SU-DHL-6 (cell line): ENCODE measurements around the gene SH3RF2.

ENCODE experiments used
- H2AFZ ChIP-seq: fragments of 200-600 bp; sonication (generic); 2 replicates; pipeline ENCODE4 v1.6.1; 2014; ENCODE audit warnings: low read depth, mild to moderate bottlenecking, moderate library complexity, mixed read lengths, antibody characterized with exemption, low read length; ENCODE audit not compliant: severe bottlenecking
- H3F3A ChIP-seq: fragments of 200-600 bp; shearing (Covaris generic); 2 replicates; pipeline ENCODE4 v1.6.0; 2016; ENCODE audit warnings: antibody characterized with exemption, mild to moderate bottlenecking; ENCODE audit not compliant: insufficient read depth
- H3K27ac ChIP-seq: fragments of 200-600 bp; sonication (generic); 2 replicates; pipeline ENCODE4 v1.5.1; 2016; ENCODE audit warnings: low read depth, mild to moderate bottlenecking, low read length, moderate library complexity, mixed read lengths
- H3K27me3 ChIP-seq: fragments of 200-600 bp; sonication (generic), shearing (Covaris generic); 2 replicates; pipeline ENCODE4 v1.6.0; 2014; ENCODE audit warnings: mild to moderate bottlenecking, low read length
- H3K36me3 ChIP-seq: fragments of 200-600 bp; sonication (generic); 2 replicates; pipeline ENCODE4 v1.6.1; 2014; ENCODE audit warnings: mild to moderate bottlenecking, low read length, mixed read lengths
- H3K4me2 ChIP-seq: fragments of 300-600, 200-600 bp; shearing (Covaris generic), sonication (generic); 2 replicates; pipeline ENCODE4 v1.6.0; 2014; ENCODE audit warnings: low read length, low read depth, mild to moderate bottlenecking; ENCODE audit not compliant: poor library complexity, severe bottlenecking
- H3K4me3 ChIP-seq: fragments of 200-600 bp; sonication (generic); 2 replicates; pipeline ENCODE4 v1.5.1; 2014; ENCODE audit warnings: antibody characterized with exemption, low read length, mild to moderate bottlenecking, mixed read lengths; ENCODE audit not compliant: insufficient read depth, poor library complexity, severe bottlenecking
- H3K79me2 ChIP-seq: fragments of 200-600 bp; sonication (generic); 2 replicates; pipeline ENCODE4 v1.6.1; 2014; ENCODE audit warnings: mild to moderate bottlenecking, low read length, moderate library complexity; ENCODE audit not compliant: insufficient read depth
- H3K9ac ChIP-seq: fragments of 200-600 bp; sonication (generic); 2 replicates; pipeline ENCODE4 v1.7.0; 2014; ENCODE audit warnings: mild to moderate bottlenecking, low read length
- H3K9me2 ChIP-seq: fragments of 200-600 bp; sonication (generic); replicated peaks from 2 replicates; pipeline ENCODE4 v1.6.1; 2014; ENCODE audit warnings: low read length; ENCODE audit not compliant: insufficient read depth
- H3K9me3 ChIP-seq: fragments of 200-600 bp; sonication (generic); 2 replicates; pipeline ENCODE4 v1.6.1; 2014; ENCODE audit warnings: low read length, mixed read lengths; ENCODE audit not compliant: insufficient read depth
- H4K20me1 ChIP-seq: fragments of 200-600 bp; sonication (generic); 2 replicates; pipeline ENCODE4 v1.6.1; 2014; ENCODE audit warnings: low read depth, mild to moderate bottlenecking, antibody characterized with exemption, low read length, moderate library complexity, mixed read lengths
- CTCF ChIP-seq: fragments of 200-600 bp; sonication (generic); IDR thresholded peaks from one replicate; pipeline ENCODE4 v1.5.1; 2017; ENCODE audit warnings: antibody characterized with exemption, mild to moderate bottlenecking, low read length, moderate library complexity; ENCODE audit not compliant: insufficient read depth, poor library complexity, severe bottlenecking
- EZH2phosphoT487 ChIP-seq: fragments of 200-600 bp; sonication (generic), shearing (Covaris generic); conservative IDR thresholded peaks from 2 replicates; pipeline ENCODE4 v1.6.1; 2018; ENCODE audit warnings: mild to moderate bottlenecking, antibody characterized with exemption, low read length, moderate library complexity, mixed read lengths

Gene SH3RF2

GRCh38 chr5:145906401-145906800 lies 30.0 kb upstream of the SH3RF2 start:
- Histone ChIP-seq H3K4me3 (no peak overlapping the region), H3K9me3 (no peaks in the 10 kb centered on the region), H3K79me2 (no peaks in the 10 kb centered on the region), H3K27ac (no peak overlapping the region), H3K9ac (no peak overlapping the region), H3K9me2 (no peaks in the 10 kb centered on the region), H4K20me1 (no peaks in the 10 kb centered on the region), H3F3A (no peaks in the 10 kb centered on the region), H3K4me2 (no peak overlapping the region), H3K36me3 (no peaks in the 10 kb centered on the region), H2AFZ (no peak overlapping the region), H3K27me3 (no peaks in the 10 kb centered on the region)
- TF ChIP-seq CTCF (no peak), EZH2phosphoT487 (no peak)

GRCh38 chr5:145908206-145908960 lies 28.0 kb upstream of the SH3RF2 start:
- no peaks in the 10 kb centered on the region for H3F3A ChIP-seq
- no peaks in the 10 kb centered on the region for H3K36me3 ChIP-seq
- TF ChIP-seq CTCF (no peak), EZH2phosphoT487 (no peak)
- no peaks in the 10 kb centered on the region for H4K20me1 ChIP-seq
- no peaks in the 10 kb centered on the region for H3K9me3 ChIP-seq
- H3K4me3 ChIP-seq = no peak overlapping the region
- H3K27me3 ChIP-seq = no peaks in the 10 kb centered on the region
- no peak overlapping the region for H3K9ac ChIP-seq
- H2AFZ ChIP-seq = no peak overlapping the region
- no peaks in the 10 kb centered on the region for H3K79me2 ChIP-seq
- H3K4me2 ChIP-seq = no peak overlapping the region
- H3K27ac ChIP-seq = no peak overlapping the region
- no peaks in the 10 kb centered on the region for H3K9me2 ChIP-seq

- no peaks in the 10 kb centered on the region for H3K27me3 ChIP-seq
- no peaks in the 10 kb centered on the region for H3F3A ChIP-seq
- no peak for TF ChIP-seq CTCF
- no peak for TF ChIP-seq EZH2phosphoT487
- no peak overlapping the region for H3K4me3 ChIP-seq
- no peak overlapping the region for H3K4me2 ChIP-seq
- H3K9ac ChIP-seq = no peak overlapping the region
- H2AFZ ChIP-seq = no peak overlapping the region
- H3K9me3 ChIP-seq = no peaks in the 10 kb centered on the region
- no peaks in the 10 kb centered on the region for H3K9me2 ChIP-seq
- no peaks in the 10 kb centered on the region for H4K20me1 ChIP-seq
- H3K27ac ChIP-seq = no peak overlapping the region
- H3K79me2 ChIP-seq = no peaks in the 10 kb centered on the region
- H3K36me3 ChIP-seq = no peaks in the 10 kb centered on the region
Measured at GRCh38 chr5:145911164-145911563, 25.2 kb upstream of the SH3RF2 start.
